ENCODE results near the gene PIGZ.
"Not testable (repeated sequence)": the region's sequence is repeated elsewhere in the genome, so short reads cannot be mapped to it uniquely, and the experiment has no call there.

Gene PIGZ

DNA sequence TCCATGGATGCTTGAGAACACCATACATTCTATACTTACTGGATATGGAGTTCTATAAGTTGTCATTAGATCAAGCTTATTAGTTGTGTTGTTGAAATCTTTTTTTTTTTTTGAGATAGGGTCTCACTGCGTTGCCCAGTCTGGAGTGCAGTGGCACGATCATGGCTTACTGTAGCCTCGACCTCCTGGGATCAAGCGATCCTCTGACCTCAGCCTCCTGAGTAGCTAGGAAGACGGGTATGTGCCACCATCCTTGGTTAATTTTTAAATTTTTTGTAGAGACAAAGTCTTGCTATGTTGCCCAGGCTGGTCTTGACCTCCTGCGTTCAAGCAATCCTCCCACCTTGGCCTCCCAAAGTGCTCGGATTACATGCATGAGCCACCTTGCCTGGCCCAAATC, 13.8 kb downstream of the PIGZ start:
- H3K4me3 ChIP-seq = no peak overlapping the region
- H4K20me1 ChIP-seq = no peaks in the 10 kb centered on the region
- H3K9ac ChIP-seq = no peak overlapping the region
- no peaks in the 10 kb centered on the region for H3K9me3 ChIP-seq (replicated peaks in 1 of 11)
- no peaks in the 10 kb centered on the region; a peak in 1 of 20 replicates for H3K4me1 ChIP-seq
- TF ChIP-seq Cebpa-rat (IDR thresholded peaks at IDR 0.05) = no peak
- H3K4me2 ChIP-seq = no peak overlapping the region
- H3K27me3 ChIP-seq = no peaks in the 10 kb centered on the region
- H3K36me3 ChIP-seq = peaks cover 0 to 10% (median 0%) of the 10 kb centered on the region in 11 experiments; a peak in 6 of 22 replicates
- no peak overlapping the region for H3K27ac ChIP-seq

DNA sequence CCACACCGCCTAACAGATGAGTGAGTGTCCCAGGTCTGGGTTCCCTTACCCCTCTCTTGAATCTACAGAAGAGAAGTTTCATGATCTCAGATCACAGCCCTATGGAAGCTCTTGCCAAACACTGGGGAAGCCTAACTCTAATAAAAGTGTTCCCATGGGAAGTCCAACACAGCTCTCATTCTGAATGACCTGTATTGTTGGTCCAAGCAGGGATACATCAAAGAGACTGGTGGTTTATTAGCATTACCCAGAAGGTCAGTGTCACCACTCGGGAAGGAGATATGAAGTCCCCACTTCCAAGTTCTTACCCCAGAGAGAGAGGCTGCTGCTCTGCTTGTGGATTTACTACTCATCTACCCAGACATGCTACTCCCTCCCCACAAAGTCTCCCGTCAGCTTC, 17.3 kb downstream of the PIGZ start:
- Histone ChIP-seq H3K9me3 (replicated peaks in 1 of 11) (no peaks in the 10 kb centered on the region), H3K27ac (no peak overlapping the region), H3K4me1 (peaks cover 0 to 14% (median 9%) of the 10 kb centered on the region in 10 experiments; a peak in 14 of 20 replicates), H4K20me1 (peaks cover 0 to 9% (median 0%) of the 10 kb centered on the region in 11 experiments; a peak in 4 of 22 replicates), H3K27me3 (no peaks in the 10 kb centered on the region), H3K4me2 (no peak overlapping the region), H3K4me3 (no peak overlapping the region), H3K9ac (no peak overlapping the region), H3K36me3 (peaks cover 0 to 14% (median 6%) of the 10 kb centered on the region in 11 experiments; a peak in 6 of 22 replicates)
- no peak for TF ChIP-seq Cebpa-rat (IDR thresholded peaks at IDR 0.05)

DNA sequence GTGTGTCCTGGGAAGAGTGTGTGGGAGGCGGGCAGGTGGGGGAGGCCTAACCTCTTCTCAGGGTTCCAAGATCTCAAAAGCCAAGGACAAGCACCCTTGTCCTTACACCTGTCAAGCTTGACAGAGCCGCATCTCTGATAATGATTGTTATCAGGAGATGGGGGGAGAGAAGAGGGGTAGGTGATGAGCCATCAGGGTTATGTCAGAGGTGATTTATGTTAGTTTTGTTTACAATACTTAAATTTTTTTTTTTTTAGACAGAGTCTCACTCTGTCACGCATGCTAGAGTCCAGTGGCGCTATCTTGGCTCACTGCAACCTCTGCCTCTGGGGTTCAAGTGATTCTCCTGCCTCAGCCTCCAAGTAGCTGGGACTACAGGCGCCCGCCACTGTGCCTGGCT, 18.9 kb downstream of the PIGZ start:
- Histone ChIP-seq H3K27me3 (no peaks in the 10 kb centered on the region), H3K27ac (no peak overlapping the region), H3K4me2 (no peak overlapping the region)

DNA sequence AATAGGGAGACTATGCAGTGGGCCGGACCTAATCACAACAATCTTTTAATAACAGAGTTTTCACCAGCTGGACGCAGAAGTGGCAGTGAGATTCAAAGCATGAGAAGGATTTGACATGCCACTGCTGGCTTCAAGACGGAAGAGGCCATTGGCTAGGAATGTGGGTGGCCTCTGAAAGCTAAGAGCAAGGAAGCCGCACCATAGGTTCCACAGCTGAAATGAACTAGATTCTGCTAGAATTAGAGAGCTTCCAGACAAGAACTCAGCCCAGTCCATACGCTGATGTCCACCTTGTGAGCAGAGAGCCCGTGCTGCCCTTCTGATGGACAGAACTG, 19.4 kb downstream of the PIGZ start:
- H3K4me3 ChIP-seq = no peak overlapping the region

More for the DNA sequence above, 18.9 kb downstream of the PIGZ start:
- TF ChIP-seq Cebpa-rat (IDR thresholded peaks at IDR 0.05) = no peak
- Histone ChIP-seq H3K36me3 (peaks cover 0 to 24% (median 12%) of the 10 kb centered on the region in 11 experiments; a peak in 17 of 22 replicates), H4K20me1 (peaks cover 0 to 20% (median 2%) of the 10 kb centered on the region in 11 experiments; a peak in 11 of 22 replicates), H3K4me3 (no peak overlapping the region), H3K4me1 (peaks cover 0 to 14% (median 9%) of the 10 kb centered on the region in 10 experiments; a peak in 15 of 20 replicates), H3K9ac (no peak overlapping the region), H3K9me3 (replicated peaks in 1 of 11) (no peaks in the 10 kb centered on the region)

DNA sequence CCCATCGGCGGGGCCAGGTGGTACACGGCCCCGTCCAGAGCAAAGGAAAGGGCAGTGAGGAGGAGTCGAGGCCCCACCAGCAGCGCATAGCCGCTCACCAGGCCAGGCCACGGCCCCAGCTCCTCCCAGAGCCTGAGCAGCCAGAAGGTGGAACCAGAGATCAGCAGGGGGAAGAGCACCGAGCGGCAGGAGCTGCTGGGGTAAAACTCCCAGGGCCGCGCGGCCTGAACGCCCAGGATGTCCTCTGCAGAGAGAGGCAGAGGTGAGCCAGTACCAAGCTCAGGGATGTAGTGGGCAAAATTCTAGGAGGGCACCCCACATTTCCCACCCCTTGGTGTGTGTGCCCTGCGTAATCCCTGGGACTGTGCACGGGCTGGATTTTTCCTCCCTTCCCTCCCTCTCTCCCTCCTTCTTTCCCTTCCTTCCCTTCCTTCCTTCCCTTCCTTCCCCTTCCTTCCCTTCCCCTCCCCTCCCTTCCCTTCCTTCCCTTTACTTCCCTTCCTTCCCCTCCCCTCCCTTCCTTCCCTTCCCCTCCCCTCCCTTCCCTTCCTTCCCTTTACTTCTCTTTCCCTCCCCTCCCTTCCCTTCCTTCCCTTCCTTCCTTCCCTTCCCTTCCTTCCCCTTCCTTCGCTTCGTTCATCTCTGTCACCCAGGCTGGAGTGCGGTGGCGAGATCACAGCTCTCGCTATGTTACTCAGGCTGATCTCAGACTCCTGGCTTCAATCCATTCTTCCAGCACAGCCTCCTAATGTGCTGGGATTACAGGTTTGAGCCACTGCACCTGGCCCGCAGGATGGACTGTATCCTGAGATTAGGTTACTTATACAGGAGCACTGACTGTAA, 20.0 kb downstream of the PIGZ start:
- Histone ChIP-seq H4K20me1 (peaks cover 2 to 27% (median 10%) of the 10 kb centered on the region in 11 experiments; a peak in 17 of 22 replicates), H3K27me3 (no peaks in the 10 kb centered on the region), H3K9ac (no peak overlapping the region), H3K4me1 (peaks cover 10 to 24% (median 17%) of the 10 kb centered on the region in 10 experiments), H3K27ac (no peak overlapping the region), H3K4me2 (no peak overlapping the region), H3K36me3 (peaks cover 0 to 29% (median 15%) of the 10 kb centered on the region in 11 experiments; a peak in 19 of 22 replicates), H3K4me3 (no peak overlapping the region), H3K9me3 (replicated peaks in 1 of 11) (no peaks in the 10 kb centered on the region)
- TF ChIP-seq Cebpa-rat (IDR thresholded peaks at IDR 0.05) = no peak

More for the DNA sequence above, 19.4 kb downstream of the PIGZ start:
- peaks cover 0 to 24% (median 7%) of the 10 kb centered on the region in 11 experiments; a peak in 14 of 22 replicates for H4K20me1 ChIP-seq
- no peak overlapping the region for H3K4me2 ChIP-seq
- H3K4me1 ChIP-seq = peaks cover 4 to 19% (median 12%) of the 10 kb centered on the region in 10 experiments; a peak in 16 of 20 replicates
- no peak overlapping the region for H3K27ac ChIP-seq
- no peak overlapping the region for H3K9ac ChIP-seq
- H3K36me3 ChIP-seq = peaks cover 0 to 29% (median 15%) of the 10 kb centered on the region in 11 experiments; a peak in 19 of 22 replicates
- no peak for TF ChIP-seq Cebpa-rat (IDR thresholded peaks at IDR 0.05)
- H3K9me3 ChIP-seq (replicated peaks in 1 of 11) = no peaks in the 10 kb centered on the region
- H3K27me3 ChIP-seq = no peaks in the 10 kb centered on the region

DNA sequence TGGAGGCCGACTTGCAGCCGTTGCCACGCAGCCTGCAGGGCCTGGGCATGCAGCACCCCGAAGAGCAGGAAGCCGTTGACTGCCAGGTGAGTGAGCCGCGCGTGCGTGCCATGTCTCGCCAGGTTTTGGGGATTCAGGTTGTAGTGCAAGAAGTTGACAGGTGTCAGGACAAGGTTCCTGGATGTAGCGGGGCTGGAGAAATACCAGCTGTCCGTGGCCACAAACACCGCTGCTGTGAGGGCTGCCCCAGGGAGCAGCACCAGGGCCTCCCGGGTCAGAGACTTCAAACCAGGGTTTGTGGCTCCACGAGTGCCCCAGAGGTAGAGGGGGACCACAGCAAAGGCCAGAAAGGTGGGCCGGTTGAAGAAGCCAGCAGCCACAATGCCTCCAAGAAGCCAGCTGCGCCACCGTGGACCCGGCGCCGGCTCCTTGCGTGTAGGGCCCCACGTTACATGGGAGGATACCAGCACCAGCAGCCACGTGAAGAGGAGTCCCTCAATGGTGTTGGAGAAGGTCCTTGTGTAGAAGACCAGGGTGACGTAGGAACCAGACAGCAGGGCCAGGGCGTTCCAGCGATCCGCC, 20.7 kb downstream of the PIGZ start:
- Histone ChIP-seq H3K9me3 (replicated peaks in 1 of 11) (no peaks in the 10 kb centered on the region), H3K4me3 (no peak overlapping the region), H3K27me3 (no peaks in the 10 kb centered on the region), H3K27ac (no peak overlapping the region), H4K20me1 (peaks cover 6 to 31% (median 17%) of the 10 kb centered on the region in 11 experiments; a peak in 17 of 22 replicates), H3K4me1 (peaks cover 15 to 28% (median 22%) of the 10 kb centered on the region in 10 experiments), H3K36me3 (peaks cover 0 to 29% (median 15%) of the 10 kb centered on the region in 11 experiments; a peak in 19 of 22 replicates), H3K9ac (no peak overlapping the region), H3K4me2 (no peak overlapping the region)
- TF ChIP-seq Cebpa-rat (IDR thresholded peaks at IDR 0.05) = no peak

DNA sequence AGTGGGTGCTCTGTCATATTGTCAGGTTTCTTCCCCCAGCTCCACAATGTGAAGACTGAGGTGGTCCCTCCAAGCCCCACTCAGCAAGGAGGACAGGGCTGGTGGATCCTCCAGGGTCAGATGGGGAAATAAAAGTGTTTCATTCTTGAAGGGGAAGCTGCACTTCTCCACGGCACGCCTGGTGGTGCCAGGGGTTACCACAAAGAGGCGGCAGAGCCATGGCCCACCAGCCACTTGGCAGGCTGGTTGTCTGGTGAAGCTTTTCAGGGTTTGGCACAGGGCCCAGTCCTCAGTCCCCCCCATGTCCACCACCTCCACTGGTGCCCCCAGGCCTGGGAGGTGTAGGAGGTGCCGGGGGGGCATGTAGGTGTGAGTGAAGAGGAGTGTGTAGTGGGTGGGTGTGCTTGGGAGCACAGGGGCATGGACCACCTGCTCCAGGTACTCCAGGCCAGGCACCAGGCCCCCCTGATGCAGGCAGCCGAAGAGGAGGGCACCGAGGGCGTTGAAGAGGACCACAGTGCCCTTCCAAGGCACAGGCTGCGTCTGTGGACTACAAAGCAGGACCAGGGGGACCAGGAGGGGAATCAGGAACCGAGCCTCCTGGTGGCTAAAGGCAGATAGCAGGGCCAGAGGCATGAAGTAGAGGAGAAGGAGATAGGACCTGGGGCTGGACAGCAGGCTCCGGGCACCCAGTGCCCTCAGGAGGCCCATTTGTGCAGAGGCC, 21.3 kb downstream of the PIGZ start:
- Histone ChIP-seq H3K9me3 (replicated peaks in 1 of 11) (no peaks in the 10 kb centered on the region), H3K4me3 (no peak overlapping the region), H3K4me2 (peak overlapping the region in 2 of 11 experiments; percentile 0 to 18; a peak in 3 of 22 replicates), H3K27me3 (no peaks in the 10 kb centered on the region), H3K9ac (0 out of 22 replicates have a peak overlapping the region, but pooled peaks of 1 of the 11 experiments have one; percentile 29), H3K36me3 (peaks cover 0 to 29% (median 15%) of the 10 kb centered on the region in 11 experiments; a peak in 19 of 22 replicates), H3K27ac (0 out of 22 replicates have a peak overlapping the region, but pooled peaks of 1 of the 11 experiments have one; percentile 15), H3K4me1 (peaks cover 15 to 28% (median 22%) of the 10 kb centered on the region in 10 experiments), H4K20me1 (peaks cover 6 to 31% (median 20%) of the 10 kb centered on the region in 11 experiments; a peak in 17 of 22 replicates)
- no peak for TF ChIP-seq Cebpa-rat (IDR thresholded peaks at IDR 0.05)

DNA sequence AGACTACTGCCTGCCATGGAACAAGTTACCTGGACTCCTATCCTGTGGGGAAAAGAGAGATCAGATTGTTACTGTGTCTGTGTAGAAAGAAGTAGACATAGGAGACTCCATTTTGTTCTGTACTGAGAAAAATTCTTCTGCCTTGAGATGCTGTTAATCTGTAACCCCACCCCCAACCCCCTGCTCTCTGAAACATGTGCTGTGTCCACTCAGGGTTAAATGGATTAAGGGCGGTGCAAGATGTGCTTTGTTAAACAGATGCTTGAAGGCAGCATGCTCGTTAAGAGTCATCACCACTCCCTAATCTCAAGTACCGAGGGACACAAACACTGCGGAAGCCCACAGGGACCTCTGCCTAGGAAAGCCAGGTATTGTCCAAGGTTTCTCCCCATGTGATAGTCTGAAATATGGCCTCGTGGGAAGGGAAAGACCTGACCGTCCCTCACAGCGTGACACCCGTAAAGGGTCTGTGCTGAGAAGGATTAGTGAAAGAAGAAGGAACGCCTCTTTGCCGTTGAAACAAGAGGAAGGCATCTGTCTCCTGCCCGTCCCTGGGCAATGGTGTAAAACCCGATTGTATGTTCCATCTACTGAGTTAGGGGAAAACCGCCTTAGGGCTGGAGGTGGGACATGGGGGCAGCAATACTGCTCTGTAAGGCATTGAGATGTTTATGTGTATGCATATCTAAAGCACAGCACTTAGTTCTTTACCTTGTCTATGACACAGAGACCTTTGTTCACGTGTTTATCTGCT, 24.4 kb downstream of the PIGZ start:
- not testable (repeated sequence) for H3K27me3 ChIP-seq; H3K9me3 ChIP-seq (replicated peaks in 1 of 11)
- Histone ChIP-seq H3K4me3 (peak overlapping the region in 9 of 10 experiments; percentile 82 to 100 (median 96); a peak in 17 of 20 replicates), H3K27ac (peak overlapping the region in 2 of 11 experiments; percentile 94 to 98; a peak in 3 of 22 replicates), H4K20me1 (peaks cover 13 to 51% (median 40%) of the 10 kb centered on the region in 11 experiments; a peak in 17 of 22 replicates), H3K4me2 (peak overlapping the region; percentile 88 to 99 (median 97)), H3K4me1 (peaks cover 34 to 48% (median 41%) of the 10 kb centered on the region in 10 experiments), H3K36me3 (peaks cover 1 to 24% (median 19%) of the 10 kb centered on the region in 11 experiments; a peak in 18 of 22 replicates), H3K9ac (peak overlapping the region; percentile 93 to 99 (median 97); a peak in 21 of 22 replicates)
